Cardiac fibroblast (primary cell): ENCODE data around the gene RASGRP1.

Source experiments
- DNase-seq, 2 donors: peaks; one replicate each; pipeline versions ENCODE4 v3.0.0 to v3.0.0-alpha.2; 2010; ENCODE audit warnings: low read depth in 2 of 2
- H3K4me3 ChIP-seq, 2 donors: replicated peaks in 1 of 2; 1 replicate in 1 of 2; 2 replicates in 1 of 2; pipeline ENCODE4 v1.5.1; 2011; ENCODE audit warnings: low read depth in 2 of 2, low read length in 2 of 2, mild to moderate bottlenecking in 2 of 2, moderate library complexity in 1 of 2
- TF ChIP-seq, protein P1 (sequence below): IDR thresholded peaks from one replicate; pipeline ENCODE4 v1.5.1; 2011; ENCODE audit warnings: low read depth, mild to moderate bottlenecking, low read length, inconsistent platforms

RASGRP1 gene

DNA sequence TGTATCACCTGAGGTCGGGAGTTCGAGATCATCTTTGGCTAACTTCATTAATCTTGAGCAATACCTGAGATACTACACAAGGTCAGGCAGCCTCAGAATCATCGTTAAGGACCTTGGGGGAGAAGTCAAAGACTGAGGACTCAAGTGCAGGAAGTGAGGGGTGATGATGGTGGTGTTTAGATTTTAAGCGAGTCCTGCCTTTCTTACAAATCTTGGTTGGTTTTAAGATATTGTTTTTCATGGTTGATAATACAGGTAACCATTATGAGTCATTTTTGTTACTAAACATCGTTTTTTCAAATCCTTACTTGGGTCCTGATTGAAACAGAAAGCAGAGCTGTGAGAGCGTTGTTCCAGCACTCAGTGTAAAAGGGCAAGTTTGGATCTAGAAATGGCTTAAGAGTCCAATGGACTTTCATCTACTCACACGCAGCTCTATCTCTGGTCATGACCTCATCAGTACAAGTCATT, 4.1 kb downstream of the RASGRP1 start:
- DNase-seq = no peak
- TF ChIP-seq, protein P1, sequence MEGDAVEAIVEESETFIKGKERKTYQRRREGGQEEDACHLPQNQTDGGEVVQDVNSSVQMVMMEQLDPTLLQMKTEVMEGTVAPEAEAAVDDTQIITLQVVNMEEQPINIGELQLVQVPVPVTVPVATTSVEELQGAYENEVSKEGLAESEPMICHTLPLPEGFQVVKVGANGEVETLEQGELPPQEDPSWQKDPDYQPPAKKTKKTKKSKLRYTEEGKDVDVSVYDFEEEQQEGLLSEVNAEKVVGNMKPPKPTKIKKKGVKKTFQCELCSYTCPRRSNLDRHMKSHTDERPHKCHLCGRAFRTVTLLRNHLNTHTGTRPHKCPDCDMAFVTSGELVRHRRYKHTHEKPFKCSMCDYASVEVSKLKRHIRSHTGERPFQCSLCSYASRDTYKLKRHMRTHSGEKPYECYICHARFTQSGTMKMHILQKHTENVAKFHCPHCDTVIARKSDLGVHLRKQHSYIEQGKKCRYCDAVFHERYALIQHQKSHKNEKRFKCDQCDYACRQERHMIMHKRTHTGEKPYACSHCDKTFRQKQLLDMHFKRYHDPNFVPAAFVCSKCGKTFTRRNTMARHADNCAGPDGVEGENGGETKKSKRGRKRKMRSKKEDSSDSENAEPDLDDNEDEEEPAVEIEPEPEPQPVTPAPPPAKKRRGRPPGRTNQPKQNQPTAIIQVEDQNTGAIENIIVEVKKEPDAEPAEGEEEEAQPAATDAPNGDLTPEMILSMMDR = no peak
- no peak overlapping the region for H3K4me3 ChIP-seq

DNA sequence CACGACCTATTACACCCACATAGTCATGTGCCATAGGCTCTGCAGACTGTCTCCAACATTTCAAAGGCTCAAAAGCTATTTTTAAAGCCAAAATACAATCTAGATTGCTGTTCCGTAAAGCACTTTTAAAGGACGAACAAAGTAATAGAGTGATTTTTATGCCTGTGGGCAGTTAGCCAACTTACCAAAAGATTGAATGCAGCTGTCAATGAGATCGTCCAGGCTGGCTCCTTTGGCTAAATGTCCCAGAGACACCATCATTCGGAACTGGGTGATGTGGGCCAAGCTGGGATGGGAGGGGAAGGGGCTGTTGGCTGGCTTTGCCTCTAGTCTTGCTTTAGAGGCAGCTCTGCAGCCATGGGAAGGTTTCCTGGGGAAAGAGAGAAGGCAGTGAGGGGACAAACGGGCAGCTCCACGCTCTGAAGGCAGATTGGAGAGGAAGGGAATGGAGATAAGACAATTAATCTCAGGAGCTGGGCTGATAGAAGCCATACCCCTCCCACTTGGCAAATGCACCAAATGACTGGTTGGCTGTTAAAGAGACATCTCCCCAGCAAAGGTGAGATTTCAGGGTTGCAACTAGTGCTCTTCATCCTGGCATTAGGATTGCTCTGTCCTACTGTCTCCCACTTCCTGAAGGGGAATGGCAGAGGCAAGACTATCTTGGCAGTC, 4.8 kb downstream of the RASGRP1 start:
- DNase-seq = no peak
- no peak overlapping the region for H3K4me3 ChIP-seq
- TF ChIP-seq, protein P1 = no peak

DNA sequence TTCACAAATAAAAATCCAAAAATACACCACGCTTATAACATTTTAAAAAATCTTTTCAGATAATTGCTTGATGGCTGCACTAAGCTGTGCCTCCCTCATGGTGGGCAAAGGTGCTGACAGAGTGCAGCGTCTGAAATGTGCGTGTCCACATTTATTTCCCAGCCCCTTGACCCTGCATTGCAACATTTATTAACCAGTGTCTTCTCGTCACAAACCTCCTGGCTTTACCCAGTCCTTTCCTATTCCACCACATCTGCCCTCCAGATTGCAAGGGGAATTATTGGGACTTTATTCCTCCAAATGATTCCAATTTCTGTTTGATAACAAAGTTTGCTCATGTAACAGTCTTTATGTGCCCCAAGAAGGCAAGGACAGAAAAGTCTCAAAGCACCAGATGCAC, 5.5 kb downstream of the RASGRP1 start:
- TF ChIP-seq, protein P1 = no peak
- H3K4me3 ChIP-seq = no peak overlapping the region
- DNase-seq = no peak

- no peak overlapping the region for H3K4me3 ChIP-seq
Measured at GRCh38 chr15:38558372-38559059, 6.1 kb downstream of the RASGRP1 start.

GRCh38 chr15:38557921-38558320, 6.7 kb downstream of the RASGRP1 start:
- TF ChIP-seq, protein P1 = no peak
- no peak overlapping the region for H3K4me3 ChIP-seq
- no peak for DNase-seq

More at GRCh38 chr15:38558372-38559059, 6.1 kb downstream of the RASGRP1 start:
- TF ChIP-seq, protein P1 = no peak
- DNase-seq = peak; percentile 32 to 82

GRCh38 chr15:38555686-38556334, 8.8 kb downstream of the RASGRP1 start:
- TF ChIP-seq, protein P1 = no peak
- H3K4me3 ChIP-seq = no peak overlapping the region
- peak in 1 of 2 donors; percentile 67 for DNase-seq
